ENCODE measurements around the gene ATP5F1B.

ATP5F1B gene

GRCh38 chr12:56630180-56630632 is 15.6 kb downstream of the ATP5F1B start, which contains the start of gene BAZ2A:
Gene BAZ2A (minus strand): TSS chr12:56630326. CDS start chr12:56617530, 12,796 bp downstream.
- no peak for TF ChIP-seq CTCF (IDR thresholded peaks at IDR 0.05; ENCODE audit: extremely low read depth, insufficient read depth, missing control alignments)
- in situ Hi-C loops (cut with MboI; ENCODE audit: low pct_unique_long_range_greater_than_20kb, low sequenced_read_pairs, unreplicated experiment), result no loop called here
- DNase-seq (ENCODE audit: low spot score), result peak; percentile 93

- in situ Hi-C loops (cut with MboI; ENCODE audit: low pct_unique_long_range_greater_than_20kb, low sequenced_read_pairs, unreplicated experiment), result no loop called here
- DNase-seq (ENCODE audit: low spot score), result peak; percentile 65
- TF ChIP-seq CTCF (IDR thresholded peaks at IDR 0.05; ENCODE audit: extremely low read depth, insufficient read depth, missing control alignments), result no peak
Measured at GRCh38 chr12:56629459-56630179, 16.2 kb downstream of the ATP5F1B start.

GRCh38 chr12:56628671-56629458 is 16.9 kb downstream of the ATP5F1B start:
- in situ Hi-C loops (cut with MboI; ENCODE audit: low pct_unique_long_range_greater_than_20kb, low sequenced_read_pairs, unreplicated experiment), result no loop called here
- peak; percentile 58 for DNase-seq (ENCODE audit: low spot score)

GRCh38 chr12:56626701-56627100 is 19.1 kb downstream of the ATP5F1B start:
- in situ Hi-C loops (cut with MboI; ENCODE audit: low pct_unique_long_range_greater_than_20kb, low sequenced_read_pairs, unreplicated experiment), result no loop called here
- TF ChIP-seq CTCF (IDR thresholded peaks at IDR 0.05; ENCODE audit: extremely low read depth, insufficient read depth, missing control alignments), result no peak
- no peak for DNase-seq (ENCODE audit: low spot score)

More at GRCh38 chr12:56628671-56629458, 16.9 kb downstream of the ATP5F1B start:
- no peak for TF ChIP-seq CTCF (IDR thresholded peaks at IDR 0.05; ENCODE audit: extremely low read depth, insufficient read depth, missing control alignments)

GRCh38 chr12:56622535-56622934 is 23.2 kb downstream of the ATP5F1B start:
- DNase-seq (ENCODE audit: low spot score), result no peak
- in situ Hi-C loops (cut with MboI; ENCODE audit: low pct_unique_long_range_greater_than_20kb, low sequenced_read_pairs, unreplicated experiment), result no loop called here
- TF ChIP-seq CTCF (IDR thresholded peaks at IDR 0.05; ENCODE audit: extremely low read depth, insufficient read depth, missing control alignments), result no peak

GRCh38 chr12:56616925-56617324 is 28.9 kb downstream of the ATP5F1B start:
- no peak for TF ChIP-seq CTCF (IDR thresholded peaks at IDR 0.05; ENCODE audit: extremely low read depth, insufficient read depth, missing control alignments)
- in situ Hi-C loops (cut with MboI; ENCODE audit: low pct_unique_long_range_greater_than_20kb, low sequenced_read_pairs, unreplicated experiment), result no loop called here

More at GRCh38 chr12:56616925-56617324, 28.9 kb downstream of the ATP5F1B start:
- DNase-seq (ENCODE audit: low spot score), result no peak
